G401 (cell line): Measurements from ENCODE around the gene PAX7. TPM values are rescaled to one million over a fixed set of nuclear protein-coding genes. Genes with fewer than 3 reads are reported as not detected.
"Not testable (repeated sequence)": the region's sequence is repeated elsewhere in the genome, so short reads cannot be mapped to it uniquely, and the experiment has no call there.

Source experiments
- DNase-seq: peaks from one replicate; pipeline ENCODE4 v3.0.0-alpha.2; 2015; ENCODE audit warnings: low spot score
- in situ Hi-C: cut with HindIII; loops from 2 replicates; pipeline ENCODE4 v1.10.0; 2016; ENCODE audit warnings: low sequenced_read_pairs, mixed read lengths
- total RNA-seq: library from RNA; depleted of rRNA; stranded (reverse); fragments of >200 nt; shearing (Covaris generic); gene quantifications from 2 replicates; pipeline ENCODE4 v1.2.3, GENCODE V29; 2014; rRNA removed

The PAX7 gene
- total RNA-seq: not detected in 2 replicates

DNA sequence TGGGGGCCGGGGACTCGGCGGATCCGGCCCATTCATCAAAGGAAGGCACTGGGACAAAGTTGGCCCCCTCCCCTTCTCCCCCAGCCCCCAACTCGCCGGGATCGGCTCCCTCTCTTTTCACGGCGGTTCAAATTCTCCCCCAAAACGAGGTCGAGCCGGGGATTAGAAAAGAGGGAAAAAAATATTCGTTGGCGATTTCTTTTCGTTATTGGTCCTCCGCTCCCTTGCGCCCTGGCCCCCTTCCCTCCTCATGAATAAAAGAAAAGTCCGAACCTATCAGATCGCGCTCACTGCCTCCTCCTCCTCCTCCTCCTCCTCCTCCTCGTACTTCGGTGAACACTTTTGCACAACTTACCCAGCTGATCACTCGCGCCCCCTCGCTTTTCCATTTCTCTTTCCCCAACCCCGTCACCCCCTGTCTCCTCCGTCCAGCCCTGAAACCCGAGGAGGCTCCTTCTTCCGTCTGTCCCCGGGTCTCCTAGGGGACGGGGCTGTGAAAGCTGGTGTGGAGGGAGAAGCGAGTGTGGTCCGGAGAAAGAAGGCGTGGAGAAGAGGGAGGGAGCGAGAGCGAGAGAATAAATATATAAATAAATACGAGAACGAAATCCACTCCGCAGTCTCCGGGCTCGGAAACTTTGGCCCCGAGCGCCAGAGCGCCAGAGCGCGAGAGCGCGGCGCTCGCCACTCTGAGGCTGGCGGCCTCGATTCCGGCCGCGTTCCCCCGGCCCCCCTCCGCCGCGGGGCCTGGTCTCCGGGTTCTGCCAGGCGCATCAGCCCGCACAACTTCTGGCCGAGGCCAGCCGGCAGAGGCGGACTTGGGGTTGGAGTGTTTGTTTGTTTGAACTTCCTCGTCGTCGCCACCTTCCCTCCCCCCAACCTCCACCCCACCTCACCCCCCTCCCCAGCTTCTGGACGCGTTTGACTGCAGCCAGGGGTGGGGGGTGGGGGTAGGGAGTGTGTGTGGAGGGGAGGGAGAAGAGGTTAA, at the start of gene PAX7:
Gene PAX7 (plus strand): TSS at position 336 of the 985 bp plus-strand sequence. CDS start 758 bp downstream, outside the sequence.
- in situ Hi-C loops: no loop called here
- no peak for DNase-seq

DNA sequence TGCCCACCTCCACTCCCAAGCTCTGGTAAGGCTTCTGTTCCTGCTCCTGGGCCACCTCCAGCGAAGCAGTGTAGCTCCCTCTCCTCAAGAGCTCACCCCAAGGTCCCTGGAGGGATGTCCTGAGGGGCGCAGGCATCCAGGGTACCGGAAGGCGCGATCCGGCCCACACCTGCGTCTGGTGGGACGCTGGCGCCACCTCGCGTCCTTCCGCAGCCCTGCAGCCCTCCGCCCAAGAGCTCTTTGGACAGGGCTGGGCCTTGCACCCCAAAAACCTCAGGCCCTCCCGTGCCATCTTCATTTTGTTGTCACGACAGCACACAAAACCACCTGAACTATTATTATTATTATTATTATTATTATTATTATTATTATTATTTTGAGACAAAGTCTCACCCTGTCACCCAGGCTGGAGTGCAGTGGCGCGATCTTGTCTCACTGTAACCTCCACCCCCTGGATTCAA, 49.2 kb upstream of the PAX7 start:
- in situ Hi-C loops: no loop called here
- DNase-seq: peak; percentile 67

DNA sequence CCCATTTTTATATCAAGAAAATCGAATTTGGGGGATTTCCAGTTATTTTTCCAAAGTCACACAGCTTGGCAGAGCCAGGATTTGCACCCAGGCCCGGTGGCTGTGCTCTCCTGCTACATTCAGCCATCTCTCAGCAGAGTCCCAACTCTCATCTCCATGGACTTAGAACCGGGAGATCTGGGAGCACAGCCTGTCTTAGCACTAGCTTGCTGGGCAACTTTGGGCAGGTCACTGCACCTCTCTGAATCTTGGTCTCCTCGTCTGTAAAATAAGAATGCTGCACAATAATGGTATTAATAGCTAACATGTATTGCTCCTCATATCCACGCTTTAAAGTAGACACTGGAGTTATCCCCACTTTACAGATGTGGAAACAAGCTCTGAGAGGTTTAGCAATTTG, 47.8 kb upstream of the PAX7 start:
- no peak for DNase-seq
- in situ Hi-C loops: no loop called here

DNA sequence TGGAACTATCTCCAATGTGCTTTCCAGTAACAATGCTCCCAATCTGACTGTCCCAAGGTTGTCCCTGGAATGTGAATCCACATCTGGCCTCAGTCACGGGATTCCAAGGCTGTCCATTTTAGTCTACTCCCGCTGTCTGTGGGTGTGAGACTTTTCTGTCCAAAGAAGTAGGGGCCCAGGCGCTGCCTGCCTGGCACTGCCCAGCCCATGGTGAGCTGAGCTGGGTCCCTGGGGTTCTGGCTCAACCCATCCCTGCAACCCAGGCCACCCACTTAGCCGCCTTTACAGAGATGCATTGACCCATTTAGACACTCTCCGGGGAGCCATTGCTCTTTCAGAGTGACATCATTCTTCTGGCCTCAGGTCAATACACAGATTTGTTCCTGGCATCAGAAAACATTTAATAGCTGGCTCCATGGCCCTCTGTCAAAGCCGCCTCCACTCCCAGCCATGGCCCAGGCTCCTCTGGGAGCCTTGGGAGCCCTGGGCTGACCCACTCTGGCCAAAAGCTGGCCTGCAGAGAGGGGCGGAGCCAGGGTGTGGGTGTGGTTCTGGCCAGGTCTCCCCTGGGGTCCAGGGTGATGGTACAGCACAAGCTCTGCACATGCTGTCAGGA, 47.2 kb upstream of the PAX7 start:
- peak; percentile 65 for DNase-seq
- in situ Hi-C loops: no loop called here

DNA sequence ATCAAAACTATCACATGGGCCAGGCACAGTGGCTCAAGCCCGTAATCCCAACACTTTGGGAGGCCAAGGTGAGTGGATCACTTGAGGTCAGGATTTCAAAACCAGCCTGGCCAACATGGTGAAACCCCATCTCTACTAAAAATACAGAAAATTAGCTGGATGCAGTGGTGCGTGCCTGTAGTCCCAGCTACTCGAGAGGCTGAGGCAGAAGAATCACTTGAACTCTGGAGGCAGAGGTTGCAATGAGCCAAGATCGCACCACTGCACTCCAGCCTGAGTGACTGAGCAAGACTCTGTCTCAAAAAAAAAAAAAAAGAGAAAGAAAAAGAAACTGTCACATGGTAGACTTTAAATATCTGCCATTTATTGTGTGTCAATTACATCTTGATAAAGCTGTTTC, 44.6 kb upstream of the PAX7 start:
- in situ Hi-C loops, DNase-seq: not testable (repeated sequence)

DNA sequence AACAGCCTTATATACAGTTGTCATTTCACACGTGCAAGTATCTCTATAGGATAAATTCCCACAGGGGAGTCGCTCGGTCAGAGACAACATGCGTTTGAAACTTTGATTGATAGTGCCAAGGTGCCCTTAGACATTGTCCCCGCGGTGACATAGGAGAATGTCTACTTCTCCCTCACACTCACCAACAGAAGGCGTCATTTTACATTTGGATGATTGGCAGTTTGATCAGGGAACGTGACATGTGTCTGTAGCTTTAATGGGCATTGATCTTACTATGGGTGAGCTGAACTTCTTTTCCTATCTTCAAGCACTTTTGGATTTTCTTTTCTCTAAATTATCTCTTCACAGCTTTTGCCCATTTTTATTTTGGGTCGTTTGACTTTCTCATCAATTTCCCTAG, 42.6 kb upstream of the PAX7 start:
- DNase-seq: no peak

DNA sequence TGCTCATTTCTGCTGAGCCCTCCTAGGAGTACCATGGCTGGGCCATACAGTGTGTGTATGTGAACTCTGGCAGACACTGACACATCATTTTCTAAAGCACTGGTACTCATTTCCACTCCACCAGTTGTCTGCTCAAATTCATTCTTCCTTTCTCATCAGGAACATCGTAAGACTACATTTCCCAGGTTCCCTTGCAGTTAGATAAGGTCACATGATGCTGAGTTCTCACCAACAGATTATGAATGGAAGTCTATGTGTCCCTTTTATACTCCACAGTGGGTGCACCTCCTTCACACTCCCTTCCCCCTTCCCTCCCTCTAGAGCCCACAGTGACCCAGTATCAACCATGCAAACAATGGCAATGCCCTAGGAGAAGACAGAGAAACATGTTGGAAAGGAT, 38.3 kb upstream of the PAX7 start:
- in situ Hi-C loops: no loop called here
- no peak for DNase-seq

More for the DNA sequence above, 42.6 kb upstream of the PAX7 start:
- in situ Hi-C loops: no loop called here

DNA sequence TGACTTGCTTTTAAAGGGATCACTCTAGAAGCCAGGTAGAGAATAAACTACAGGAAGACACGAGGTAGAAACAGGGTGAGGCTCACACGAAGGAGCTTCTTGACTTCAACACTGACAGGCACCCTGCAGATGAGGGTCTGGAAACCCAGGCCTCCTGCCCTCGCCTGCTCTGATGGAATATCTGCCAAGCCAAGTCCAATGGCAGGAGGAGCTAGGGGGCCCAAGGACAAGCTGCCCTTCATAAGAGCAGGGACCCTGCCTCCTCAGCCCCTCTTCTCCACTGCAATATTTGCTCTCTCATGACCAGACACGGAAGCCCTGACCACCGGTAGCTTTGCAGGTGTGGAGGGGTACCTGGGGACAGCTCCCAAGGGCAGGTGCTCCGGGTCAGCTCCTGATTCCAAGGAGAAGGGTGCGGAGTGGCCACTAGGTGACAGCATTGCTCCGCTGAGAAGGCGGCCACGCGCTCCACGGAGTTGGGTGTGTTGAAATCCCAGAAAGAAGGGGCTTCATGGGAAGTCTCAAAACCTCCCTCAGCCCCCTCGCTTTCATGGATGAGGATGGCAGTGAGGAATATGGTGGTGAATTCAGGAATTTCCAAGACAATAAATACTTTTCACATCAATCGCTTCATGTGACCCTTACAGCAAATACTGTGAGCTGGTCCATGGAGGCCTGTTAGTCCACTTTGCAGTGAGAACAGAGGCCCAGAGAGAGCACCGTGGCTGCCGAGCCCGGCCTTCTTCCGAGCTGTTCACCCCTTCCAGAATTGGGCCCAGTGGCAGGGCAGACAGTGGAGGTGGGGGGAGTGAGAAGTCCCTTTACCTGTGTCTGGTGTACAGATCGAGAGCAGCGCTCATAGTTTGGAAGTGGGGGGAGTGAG, 33.2 kb upstream of the PAX7 start:
- in situ Hi-C loops: no loop called here
- peak; percentile 68 for DNase-seq

DNA sequence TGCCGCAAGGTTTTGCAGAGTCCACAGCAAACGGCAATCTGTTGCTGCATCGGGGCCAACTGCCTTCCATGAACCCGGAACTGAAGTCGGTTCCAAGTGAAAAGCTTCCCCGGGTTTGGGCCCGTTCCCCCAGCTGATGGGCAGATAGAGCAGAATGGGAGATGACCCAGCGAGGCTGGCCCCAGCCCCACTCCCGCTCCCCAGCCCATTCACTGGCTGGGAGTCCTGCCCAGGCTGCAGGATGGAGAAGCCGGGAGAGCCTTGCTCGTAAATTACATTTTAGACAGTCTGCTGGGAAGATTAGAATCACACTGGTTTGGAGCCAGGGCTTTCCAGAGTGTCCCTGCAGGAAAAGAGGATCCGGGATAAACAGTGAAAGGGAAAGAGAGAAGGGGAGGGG, 31.6 kb upstream of the PAX7 start:
- DNase-seq: peak; percentile 69
- in situ Hi-C loops: no loop called here

DNA sequence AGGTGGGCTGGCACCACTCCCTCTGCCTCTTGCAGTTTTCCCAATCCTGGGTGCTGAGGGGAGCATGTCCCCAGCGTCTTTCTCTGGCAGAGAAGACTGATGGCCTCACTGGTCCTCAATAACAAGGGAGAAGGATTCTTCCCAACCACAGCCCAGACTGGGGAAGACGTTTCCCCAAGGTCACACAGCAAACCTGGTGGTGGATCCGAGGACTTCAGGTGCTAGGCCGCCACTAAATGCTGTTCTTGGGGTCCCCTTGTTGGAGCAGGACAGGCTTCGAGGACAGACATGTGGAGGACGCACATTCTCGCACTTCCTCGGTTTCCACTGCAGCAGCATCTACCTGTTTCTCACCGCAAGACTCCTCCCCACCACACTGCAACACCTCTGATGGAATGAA, 30.9 kb upstream of the PAX7 start:
- in situ Hi-C loops: no loop called here
- no peak for DNase-seq

DNA sequence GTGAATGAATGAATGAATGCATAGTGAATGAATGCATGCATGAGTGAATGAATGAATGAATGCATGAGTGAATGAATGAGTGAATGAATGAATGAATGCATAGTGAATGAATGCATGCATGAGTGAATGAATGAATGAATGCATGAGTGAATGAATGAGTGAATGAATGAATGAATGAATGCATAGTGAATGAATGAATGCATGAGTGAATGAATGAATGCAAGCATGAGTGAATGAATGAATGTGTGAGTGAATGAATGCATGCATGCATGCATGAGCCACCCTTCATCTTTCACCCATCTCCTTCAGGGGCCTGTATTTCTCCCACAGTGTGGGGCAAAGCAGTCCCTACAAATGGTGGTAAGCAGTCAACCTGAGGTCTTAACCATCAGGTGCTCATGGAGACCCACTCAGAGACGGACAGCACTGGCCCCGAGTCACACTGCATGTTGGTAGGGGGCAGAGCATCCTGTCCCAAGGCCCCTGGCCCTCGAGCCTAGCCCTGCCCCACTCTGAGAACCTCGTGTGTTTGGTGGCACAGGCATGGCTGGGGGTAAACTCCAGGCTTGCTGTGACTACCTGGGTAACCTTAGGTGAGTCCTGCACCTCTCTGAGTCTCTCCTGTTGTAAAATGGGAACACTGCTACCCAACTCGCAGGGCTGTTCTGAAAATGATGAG, 28.0 kb upstream of the PAX7 start:
- in situ Hi-C loops: no loop called here

DNA sequence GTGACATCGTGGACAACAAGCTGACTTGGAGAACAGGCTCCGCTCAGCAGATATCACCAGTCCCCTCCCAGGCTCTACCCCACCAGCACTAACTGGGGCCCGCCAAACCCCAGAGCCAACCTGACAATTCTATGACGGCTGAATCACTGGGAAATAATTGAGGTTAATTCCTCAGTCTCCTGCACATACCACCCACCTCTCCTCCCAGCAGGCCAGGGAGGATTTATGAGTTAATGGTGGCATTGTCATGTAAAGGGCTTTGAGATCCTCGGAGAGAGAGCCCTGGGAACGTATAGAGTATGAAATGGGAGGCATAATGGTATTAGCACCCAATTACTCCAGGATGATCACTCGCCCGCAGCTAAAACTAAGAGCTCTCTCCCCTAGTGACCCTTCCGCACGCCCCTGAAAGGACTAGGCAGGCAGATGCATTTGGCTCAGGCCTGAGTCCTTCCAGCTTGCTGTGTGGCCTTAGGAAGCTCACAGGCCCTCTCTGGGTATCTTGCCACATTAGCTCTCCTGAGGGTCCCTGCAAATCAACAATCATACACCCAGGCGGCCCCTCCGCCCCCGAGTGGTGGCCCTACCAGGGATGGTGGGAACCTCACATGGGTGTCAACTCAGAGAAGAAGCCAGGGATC, 27.3 kb upstream of the PAX7 start:
- in situ Hi-C loops: no loop called here
- no peak for DNase-seq

More for the DNA sequence above, 28.0 kb upstream of the PAX7 start:
- no peak for DNase-seq

DNA sequence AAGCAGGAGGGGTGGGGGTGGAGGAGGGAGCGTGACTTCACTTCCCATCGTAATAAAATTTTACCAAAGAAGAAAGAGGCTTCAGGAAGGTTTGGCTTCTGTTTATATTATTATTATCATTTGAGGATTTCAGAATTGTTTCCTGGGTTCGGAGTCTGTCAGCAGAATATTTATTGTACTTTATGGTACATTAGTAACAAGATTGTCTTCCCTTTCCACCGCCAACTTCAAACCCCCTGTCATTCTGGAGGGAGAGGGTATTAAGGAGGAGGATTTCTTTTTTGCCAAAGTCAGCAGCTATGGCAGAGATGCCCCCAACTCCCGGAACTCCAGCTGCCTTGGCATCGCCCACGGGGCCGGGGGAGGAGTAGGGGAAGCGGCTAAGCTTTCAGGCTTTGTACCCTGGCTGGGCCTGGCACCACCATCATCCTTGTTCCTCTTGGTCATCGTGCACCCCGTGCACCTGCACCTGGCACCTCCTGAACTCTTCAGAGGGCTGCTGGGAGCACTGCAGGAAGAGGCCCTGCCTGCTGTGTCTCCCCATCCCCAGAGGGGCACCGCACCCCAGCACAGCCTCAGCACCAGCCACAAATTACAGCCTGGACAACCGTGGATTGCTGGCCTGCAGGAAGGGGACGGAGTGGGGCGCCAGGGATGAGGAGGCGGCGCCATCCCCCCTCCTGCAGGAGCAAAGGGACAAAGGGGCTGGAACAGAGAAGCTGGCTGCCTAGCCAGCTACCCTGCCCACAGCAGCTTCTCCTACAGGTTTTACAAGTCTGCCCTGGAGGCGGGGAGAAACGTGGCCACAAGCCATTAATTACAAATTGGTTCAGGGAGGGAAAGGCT, 24.0 kb upstream of the PAX7 start:
- in situ Hi-C loops: no loop called here
- no peak for DNase-seq

DNA sequence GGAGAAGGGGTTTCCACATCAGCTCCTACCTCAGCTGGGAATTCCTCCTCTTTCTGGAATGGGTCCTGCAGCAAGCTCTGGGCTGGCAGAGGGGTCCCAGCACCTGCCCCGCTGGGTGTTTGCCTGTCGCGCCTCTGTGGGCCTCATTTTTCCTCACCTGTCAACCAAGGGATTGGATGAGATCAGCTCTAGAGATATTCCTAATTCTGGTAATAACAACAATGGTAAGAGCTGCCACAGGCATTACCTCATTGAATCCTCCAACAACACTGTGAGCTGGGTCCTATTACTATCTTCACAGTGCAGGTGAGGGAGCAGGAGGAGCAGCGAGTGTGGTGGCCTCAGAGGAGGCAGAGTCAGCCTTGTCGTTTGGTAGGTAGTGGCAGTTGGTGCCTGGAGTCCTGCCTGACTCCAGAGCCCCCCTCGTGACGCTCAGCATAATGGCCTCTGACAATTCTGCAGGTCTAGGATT, 23.3 kb upstream of the PAX7 start:
- DNase-seq: no peak
- in situ Hi-C loops: no loop called here

DNA sequence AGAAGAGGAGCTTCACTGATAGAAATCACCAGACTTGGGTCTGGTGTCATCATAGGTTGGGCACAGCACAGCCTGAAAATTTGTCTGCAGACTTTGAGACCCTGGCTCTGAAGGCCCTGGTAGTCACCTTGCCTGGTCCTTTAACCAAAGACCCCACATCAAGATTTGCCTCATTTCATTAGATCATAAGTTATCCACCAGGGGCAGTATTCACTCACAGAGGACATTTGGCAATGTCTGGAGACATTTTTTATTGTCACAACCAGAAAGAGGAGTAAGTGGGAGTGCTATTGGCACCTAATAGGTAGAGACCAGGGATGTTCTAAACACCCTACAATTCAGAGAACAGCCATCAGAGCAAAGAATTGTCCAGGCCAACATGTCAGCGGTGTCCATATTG, 22.1 kb upstream of the PAX7 start:
- in situ Hi-C loops: no loop called here
- DNase-seq: no peak

DNA sequence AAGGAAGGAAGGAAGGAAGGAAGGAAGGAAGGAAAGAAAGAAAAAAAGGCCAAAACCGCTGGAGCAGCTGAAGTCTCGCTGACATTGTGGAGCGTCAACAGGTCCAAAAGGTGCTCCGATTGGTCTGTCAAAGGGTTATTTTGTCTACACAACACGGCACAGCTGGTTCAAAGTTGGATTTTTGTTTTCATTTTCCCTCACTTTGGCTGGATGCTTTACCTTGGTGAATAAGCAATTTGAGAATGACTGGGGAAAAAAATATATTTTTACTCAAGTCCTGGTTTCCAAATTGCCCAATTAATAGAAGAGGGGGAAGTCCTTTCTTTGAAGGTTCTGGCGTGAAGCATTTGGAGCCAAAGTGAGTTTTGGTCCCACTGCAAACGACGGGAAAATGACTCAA, 19.3 kb upstream of the PAX7 start:
- in situ Hi-C loops: no loop called here
- no peak for DNase-seq

DNA sequence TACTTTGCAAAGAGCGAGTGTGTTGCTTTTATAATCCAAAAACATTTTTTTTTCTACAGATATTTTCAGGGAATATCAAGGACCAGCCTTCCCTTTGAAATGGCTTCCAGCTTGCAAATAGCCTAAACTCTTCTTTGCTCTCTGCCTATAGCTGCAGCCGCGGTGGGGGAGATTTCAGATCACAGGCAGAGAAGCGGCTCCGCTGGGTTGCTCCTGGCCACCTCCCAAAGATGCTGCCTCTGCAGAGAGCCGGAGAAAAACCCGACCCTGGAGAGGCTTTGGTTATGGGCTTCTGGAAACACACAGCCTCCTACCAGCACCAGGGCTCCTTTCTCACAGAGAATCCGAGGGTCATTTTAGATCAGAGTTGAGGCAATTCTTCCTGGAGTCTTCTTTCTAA, 18.6 kb upstream of the PAX7 start:
- no peak for DNase-seq
- in situ Hi-C loops: no loop called here
